ENCODE measurements around the gene ATL3. TPM values are rescaled to one million over a fixed set of nuclear protein-coding genes. Genes with fewer than 3 reads are reported as not detected.

Gene ATL3
- total and polyA plus RNA-seq, 12 donors: 12.3 to 110 (median 66.4) TPM

DNA sequence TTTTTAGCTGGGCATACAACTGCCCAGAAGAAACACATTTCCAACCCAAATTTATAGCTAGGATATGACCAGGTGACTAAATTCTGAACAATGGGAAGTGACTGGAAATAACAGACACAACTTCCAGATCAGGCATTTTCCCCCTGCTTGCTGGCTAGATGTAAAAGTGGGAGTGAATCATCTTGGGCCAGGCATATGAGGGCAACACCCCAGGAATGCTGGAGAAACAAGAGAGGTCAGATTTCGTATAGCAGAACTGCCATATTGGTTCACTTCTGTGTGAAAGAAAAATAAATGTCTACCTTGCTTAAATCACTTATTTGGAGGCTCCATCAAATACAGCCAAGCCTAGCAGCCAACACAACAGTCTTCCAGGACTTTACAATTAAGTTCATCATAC, 7.4 kb downstream of the ATL3 start:
- DNase-seq: no peak
- TF ChIP-seq POLR2A (IDR thresholded peaks at IDR 0.05): no peak
- TF ChIP-seq, protein P1, sequence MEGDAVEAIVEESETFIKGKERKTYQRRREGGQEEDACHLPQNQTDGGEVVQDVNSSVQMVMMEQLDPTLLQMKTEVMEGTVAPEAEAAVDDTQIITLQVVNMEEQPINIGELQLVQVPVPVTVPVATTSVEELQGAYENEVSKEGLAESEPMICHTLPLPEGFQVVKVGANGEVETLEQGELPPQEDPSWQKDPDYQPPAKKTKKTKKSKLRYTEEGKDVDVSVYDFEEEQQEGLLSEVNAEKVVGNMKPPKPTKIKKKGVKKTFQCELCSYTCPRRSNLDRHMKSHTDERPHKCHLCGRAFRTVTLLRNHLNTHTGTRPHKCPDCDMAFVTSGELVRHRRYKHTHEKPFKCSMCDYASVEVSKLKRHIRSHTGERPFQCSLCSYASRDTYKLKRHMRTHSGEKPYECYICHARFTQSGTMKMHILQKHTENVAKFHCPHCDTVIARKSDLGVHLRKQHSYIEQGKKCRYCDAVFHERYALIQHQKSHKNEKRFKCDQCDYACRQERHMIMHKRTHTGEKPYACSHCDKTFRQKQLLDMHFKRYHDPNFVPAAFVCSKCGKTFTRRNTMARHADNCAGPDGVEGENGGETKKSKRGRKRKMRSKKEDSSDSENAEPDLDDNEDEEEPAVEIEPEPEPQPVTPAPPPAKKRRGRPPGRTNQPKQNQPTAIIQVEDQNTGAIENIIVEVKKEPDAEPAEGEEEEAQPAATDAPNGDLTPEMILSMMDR (IDR thresholded peaks at IDR 0.05): no peak
- H3K9me3 ChIP-seq (replicated peaks in 1 of 3): no peaks in the 10 kb centered on the region
- no peaks in the 10 kb centered on the region for H3K27me3 ChIP-seq
- H3K36me3 ChIP-seq (replicated peaks in 1 of 2): no peaks in the 10 kb centered on the region
- WGBS, 4 donors: 0% methylated on average over 1 of the region's 1 CpG
- H3K4me3 ChIP-seq: no peak overlapping the region
- peaks cover 9 to 38% of the 10 kb centered on the region in 2 donors for H3K4me1 ChIP-seq (replicated peaks in 1 of 2)
- intact Hi-C loops (cut with DNase I): no loop called here
- H3K27ac ChIP-seq: no peak overlapping the region

DNA sequence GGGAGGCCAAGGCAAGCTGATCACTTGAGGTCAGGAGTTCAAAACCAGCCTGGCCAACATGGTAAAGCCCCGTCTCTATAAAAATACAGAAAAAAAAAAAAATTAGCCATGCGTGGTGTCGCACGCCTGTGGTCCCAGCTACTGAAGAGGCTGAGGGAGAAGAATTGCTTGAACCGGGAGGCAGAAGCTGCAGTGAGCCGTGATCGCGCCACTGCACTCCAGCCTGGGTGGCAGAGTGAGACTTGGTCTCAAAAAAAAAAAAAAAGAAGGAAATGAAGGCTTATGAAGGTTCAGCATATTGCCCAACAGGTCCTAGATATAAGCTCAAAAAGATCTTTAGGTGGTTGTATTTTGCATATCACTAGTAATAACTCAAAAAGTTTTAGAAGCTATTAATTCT, 10.2 kb downstream of the ATL3 start:
- Histone ChIP-seq H3K36me3 (replicated peaks in 1 of 2) (peaks cover 0 to 4% of the 10 kb centered on the region in 2 donors), H3K27me3 (no peaks in the 10 kb centered on the region), H3K9me3 (replicated peaks in 1 of 3) (no peaks in the 10 kb centered on the region), H3K4me3 (no peak overlapping the region), H3K4me1 (replicated peaks in 1 of 2) (peaks cover 0 to 15% of the 10 kb centered on the region in 2 donors), H3K27ac (no peak overlapping the region)
- no peak for DNase-seq
- intact Hi-C loops (cut with DNase I): no loop called here
- no peak for TF ChIP-seq POLR2A (IDR thresholded peaks at IDR 0.05)
- TF ChIP-seq, protein P1 (IDR thresholded peaks at IDR 0.05): no peak
- WGBS, 4 donors: 91 to 98% (median 94%) methylated on average over 8 of the region's 8 CpGs

DNA sequence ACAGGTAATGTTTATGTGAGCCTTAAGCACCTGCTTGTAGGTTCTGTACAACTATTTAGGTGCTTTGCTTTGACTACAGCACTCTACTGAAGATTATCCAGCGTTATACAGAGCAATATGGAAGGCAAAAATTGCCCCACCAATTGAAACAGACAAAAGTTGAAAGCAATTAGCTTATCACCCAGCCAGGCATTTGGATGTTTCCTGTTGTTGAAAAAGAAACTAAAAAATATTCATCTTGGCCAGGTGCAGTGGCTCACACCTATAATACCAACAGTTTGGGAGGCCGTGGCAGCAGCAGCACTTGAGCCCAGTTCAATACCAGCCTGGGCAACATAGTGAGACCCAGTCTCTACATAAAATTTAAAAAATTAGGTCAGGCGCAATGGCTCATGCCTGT, 18.5 kb downstream of the ATL3 start:
- DNase-seq: no peak
- Histone ChIP-seq H3K36me3 (replicated peaks in 1 of 2) (peaks cover 0 to 39% of the 10 kb centered on the region in 2 donors), H3K4me1 (replicated peaks in 1 of 2) (no peaks in the 10 kb centered on the region), H3K27me3 (no peaks in the 10 kb centered on the region), H3K4me3 (no peak overlapping the region), H3K27ac (no peak overlapping the region), H3K9me3 (replicated peaks in 1 of 3) (no peaks in the 10 kb centered on the region)
- intact Hi-C loops (cut with DNase I): no loop called here
- TF ChIP-seq, protein P1 (IDR thresholded peaks at IDR 0.05): no peak
- TF ChIP-seq POLR2A (IDR thresholded peaks at IDR 0.05): no peak
- WGBS, 4 donors: 88 to 92% (median 90%) methylated on average over 3 of the region's 3 CpGs

DNA sequence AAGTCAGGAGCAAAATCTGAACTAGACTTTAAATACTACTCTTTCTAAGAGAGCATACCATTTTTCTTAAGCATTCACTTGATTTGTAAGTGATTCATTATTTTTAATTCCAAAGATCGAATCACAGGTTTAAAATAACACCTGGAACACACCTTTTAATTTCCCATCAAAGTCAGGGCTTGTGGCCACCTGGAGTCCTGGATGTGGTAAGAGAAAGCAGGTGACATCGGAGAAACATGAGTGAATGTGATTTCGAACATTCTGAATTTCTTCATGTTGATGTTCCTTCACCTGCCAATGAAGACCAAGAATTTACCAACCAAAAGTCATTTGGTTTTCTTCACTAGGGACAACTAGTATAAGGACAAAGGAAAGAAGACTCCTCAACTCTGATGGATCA, 28.0 kb downstream of the ATL3 start:
- TF ChIP-seq, protein P1 (IDR thresholded peaks at IDR 0.05): no peak
- no peak for TF ChIP-seq POLR2A (IDR thresholded peaks at IDR 0.05)
- Histone ChIP-seq H3K4me1 (replicated peaks in 1 of 2) (no peaks in the 10 kb centered on the region), H3K27me3 (no peaks in the 10 kb centered on the region), H3K36me3 (replicated peaks in 1 of 2) (peaks cover 0 to 60% of the 10 kb centered on the region in 2 donors), H3K9me3 (replicated peaks in 1 of 3) (no peaks in the 10 kb centered on the region), H3K4me3 (no peak overlapping the region), H3K27ac (no peak overlapping the region)
- DNase-seq: no peak
- 96 to 99% (median 98%) methylated on average over 3 of the region's 3 CpGs for WGBS, 4 donors
- intact Hi-C loops (cut with DNase I): loop anchor here in 1 of 2 donors (5.0 kb wide), 1 partner anchor 94 kb away; no protein-coding TSS in a partner anchor

Measured in adrenal gland (tissue), 12 donors.